GM20431 (cell line): ENCODE measurements around the gene MIEF1.

Experiments
- in situ Hi-C: fragments of 300-500 bp; cut with MseI, MboI; formaldehyde crosslinking; loops from one replicate; pipeline ENCODE4 v1.15.0; 2020; ENCODE audit warnings: low sequenced_read_pairs; ENCODE audit not compliant: unreplicated experiment

Gene MIEF1

GRCh38 chr22:39524753-39525657, 22.9 kb downstream of the MIEF1 start:
- in situ Hi-C loops: loop anchor here (25.0 kb wide), 3 partner anchors 188 to 837 kb away; partner anchors contain the start of genes CBX7, SGSM3 and SYNGR1

DNA sequence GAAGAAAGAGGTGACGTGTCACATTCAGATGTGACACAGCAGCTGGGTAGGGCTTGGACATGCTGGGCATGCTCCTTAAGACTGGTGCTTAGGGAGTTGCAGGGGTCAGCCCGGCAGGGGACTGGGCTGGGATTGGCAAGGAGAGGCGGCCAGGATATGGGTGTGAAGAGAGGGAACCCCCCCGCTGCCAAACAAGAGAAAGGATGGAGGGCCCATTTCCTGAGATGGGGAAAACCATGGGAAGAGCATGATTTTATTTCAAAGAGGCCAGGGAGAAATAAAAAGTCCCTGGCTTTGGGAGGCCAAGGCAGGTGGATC, 23.5 kb downstream of the MIEF1 start:
- in situ Hi-C loops: loop anchor here (25.0 kb wide), 1 partner anchor 837 kb away; the partner anchor contains the start of gene SGSM3

DNA sequence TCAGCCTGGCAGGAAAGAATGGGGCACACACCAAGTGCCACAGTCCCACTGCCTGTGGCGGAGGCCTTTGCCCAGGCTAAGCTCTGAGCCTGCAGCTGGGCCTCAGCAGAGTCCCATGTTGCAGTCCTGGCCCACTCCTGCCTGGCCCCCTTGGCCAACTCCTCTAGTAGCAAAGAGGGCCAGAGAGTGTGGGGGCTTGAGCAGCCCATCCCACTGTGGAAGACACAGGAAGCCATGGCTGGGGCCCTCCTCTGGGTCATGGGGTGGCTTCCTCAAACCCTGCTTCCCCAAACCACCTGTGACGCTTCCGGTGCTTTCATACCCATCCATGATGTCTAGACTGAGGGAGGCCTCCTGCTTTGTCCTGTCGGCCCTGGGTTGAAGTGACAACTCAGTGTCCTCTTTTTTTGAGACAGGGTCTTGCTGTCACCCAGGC, 24.7 kb downstream of the MIEF1 start:
- in situ Hi-C loops: loop anchor here (25.0 kb wide), 1 partner anchor 836 kb away; the partner anchor contains the start of gene SGSM3

- in situ Hi-C loops: loop anchor here (25.0 kb wide), 1 partner anchor 835 kb away; the partner anchor contains the start of gene SGSM3
These were observed 25.4 kb downstream of the MIEF1 start for GRCh38 chr22:39527481-39527961.

DNA sequence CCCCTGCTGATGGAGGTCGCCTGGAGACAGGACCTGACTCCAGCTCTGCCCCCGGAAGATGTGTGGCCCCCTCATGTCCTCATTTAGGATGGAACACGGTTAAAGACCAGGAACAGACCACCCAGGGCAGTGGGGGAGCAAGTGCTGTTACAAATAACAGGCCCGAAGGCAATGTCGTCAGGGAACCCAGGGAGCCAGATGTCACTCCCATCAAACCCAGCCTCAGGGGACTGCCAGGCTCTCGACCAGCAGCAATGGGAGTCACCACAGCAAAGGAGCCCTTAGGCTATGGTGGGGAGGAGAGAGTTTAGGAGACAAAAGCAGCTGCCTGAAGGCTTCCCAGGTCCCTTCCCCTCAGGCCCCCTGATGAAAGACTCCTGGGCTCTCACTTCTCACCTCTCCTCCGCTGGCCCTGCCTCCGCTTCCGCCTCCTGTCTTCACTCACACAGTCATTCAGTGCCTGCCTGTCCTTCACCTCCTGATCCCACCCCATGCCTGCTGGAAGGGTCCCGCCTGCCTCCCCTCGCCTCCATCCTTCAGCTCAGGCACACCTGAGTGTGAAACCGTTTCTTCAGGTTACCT, 26.1 kb downstream of the MIEF1 start:
- in situ Hi-C loops: loop anchor here (25.0 kb wide), 1 partner anchor 834 kb away; the partner anchor contains the start of gene SGSM3

DNA sequence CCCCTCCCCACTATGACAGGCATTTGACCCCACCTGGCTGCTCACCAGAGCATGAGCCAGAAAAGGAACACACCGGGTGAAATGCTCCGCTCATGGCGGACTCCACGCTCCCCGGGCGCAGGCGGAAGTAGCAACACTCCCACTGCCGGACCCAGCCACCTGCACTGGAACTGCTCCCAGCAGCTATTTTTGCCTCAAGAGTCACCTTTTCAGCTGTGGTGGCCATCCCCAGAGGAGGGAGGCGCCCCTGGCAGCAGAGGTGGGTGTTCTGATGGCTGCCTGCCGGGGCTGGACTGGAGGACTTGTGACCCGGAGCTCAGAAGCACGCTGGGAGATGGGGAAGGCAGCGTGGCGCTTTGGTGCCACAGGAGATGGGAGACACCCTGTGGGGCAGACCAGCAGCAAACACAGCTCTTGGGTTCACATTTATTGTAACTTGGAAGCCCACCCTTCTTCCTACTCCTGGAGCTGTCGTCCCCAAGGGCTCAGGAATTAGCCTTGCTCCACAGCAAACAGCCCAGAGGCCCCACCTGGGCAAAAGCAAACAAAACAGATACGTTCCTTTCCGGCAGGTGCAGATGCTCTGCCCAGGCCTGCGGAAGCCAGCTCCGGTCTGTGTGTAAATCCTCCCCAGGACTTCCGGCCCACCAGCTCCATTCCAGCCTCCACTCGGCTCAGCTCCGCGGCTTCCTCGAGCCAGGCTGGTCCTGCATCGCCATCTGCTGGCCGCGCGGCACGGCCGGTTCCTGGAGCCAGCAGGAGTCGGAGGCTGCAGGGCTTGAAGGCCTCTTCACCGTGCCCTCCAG, 26.8 kb downstream of the MIEF1 start:
- in situ Hi-C loops: loop anchor here (25.0 kb wide), 1 partner anchor 833 kb away; the partner anchor contains the start of gene SGSM3

DNA sequence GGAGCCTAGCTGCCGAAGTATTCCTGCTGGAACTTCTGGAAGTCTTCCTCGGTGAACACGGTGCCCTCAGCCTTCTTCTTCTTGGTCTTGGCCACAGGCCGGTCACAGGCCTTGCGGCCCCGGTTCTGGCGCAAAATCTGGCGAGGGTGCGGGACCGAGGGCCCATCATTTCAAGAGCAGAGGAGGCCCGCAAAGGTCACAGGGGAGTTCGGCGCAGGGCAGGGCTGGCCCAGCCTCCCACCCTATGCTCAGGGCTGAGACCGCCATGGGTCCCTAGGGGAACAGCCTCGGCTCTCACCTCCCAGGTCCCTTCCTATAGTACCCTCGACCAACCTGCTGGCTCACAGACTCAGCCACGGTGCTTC, 27.4 kb downstream of the MIEF1 start:
- in situ Hi-C loops: loop anchor here (25.0 kb wide), 1 partner anchor 833 kb away; the partner anchor contains the start of gene SGSM3

- in situ Hi-C loops: loop anchor here (25.0 kb wide), 1 partner anchor 832 kb away; the partner anchor contains the start of gene SGSM3
These were observed 28.0 kb downstream of the MIEF1 start for GRCh38 chr22:39530116-39530515.

GRCh38 chr22:39530692-39531331, 28.7 kb downstream of the MIEF1 start:
- in situ Hi-C loops: loop anchor here (25.0 kb wide), 1 partner anchor 831 kb away; the partner anchor contains the start of gene SGSM3

DNA sequence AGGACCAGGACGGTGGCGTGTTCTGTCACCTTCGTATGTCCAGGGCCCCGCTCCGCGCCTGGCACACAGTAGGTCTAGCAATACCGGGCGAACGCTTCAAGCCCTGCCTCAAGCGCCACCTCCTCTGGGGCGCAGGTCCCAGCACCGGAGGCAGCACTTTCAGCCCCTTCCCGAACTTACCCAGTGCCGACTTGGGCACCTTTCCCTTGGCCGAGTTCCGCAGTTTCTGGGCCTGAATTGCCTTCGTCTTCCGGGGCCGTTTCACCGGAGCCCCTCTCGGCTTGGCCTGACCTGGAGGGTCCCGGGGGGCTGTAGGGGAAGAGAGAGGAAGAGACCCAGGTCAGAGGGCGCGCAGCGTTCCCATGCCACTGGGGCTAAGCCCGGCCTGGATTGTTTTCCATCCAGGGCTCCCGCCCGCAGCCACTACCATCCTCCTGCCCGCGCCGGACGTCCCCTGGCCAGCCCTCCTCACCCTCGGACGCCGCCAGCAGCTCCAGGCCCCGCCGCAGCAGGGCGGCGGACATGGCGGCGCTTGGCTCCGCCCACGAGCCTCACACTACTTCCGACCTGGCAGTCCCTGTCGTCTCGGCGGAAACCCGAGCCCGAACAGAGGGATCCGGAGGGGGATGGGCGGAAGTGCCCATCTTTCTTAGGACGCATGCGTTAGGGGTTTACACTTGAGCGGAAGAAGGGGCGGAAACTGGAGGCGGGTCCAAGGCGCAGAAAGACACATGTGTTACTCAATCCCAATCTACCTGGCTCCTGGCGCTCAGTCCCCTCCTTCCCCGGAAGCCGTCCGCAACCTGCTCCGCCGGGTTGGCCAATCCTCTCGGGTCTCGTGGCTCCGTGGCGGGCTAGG, 30.4 kb downstream of the MIEF1 start, which contains the start of gene RPS19BP1:
Gene RPS19BP1 (minus strand): TSS at position 534 of the 859 bp plus-strand sequence. CDS start 10 bp downstream, at position 524.
- in situ Hi-C loops: loop anchor here (25.0 kb wide), 1 partner anchor 830 kb away; the partner anchor contains the start of gene SGSM3

DNA sequence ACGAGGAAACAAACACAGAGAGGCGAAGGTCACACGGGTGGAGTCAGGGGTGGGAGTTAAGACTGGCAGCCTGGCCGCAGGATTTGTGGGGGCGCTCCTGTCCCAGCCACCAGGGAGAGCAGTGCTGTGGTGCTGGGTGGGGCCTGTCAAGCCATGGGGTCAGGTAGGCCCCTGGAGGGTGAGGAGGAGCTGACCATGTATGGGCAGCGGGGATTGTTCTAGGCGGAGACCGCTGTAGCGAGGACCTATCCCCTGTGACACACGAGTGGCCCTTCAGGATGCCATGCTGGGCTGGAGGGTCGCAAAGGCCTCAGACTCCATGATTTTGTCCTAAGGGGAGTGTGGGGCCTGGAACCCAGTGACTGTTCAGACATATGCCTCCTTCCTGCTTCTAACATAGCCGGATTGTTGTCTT, 32.0 kb downstream of the MIEF1 start:
- in situ Hi-C loops: loop anchor here (25.0 kb wide), 1 partner anchor 828 kb away; the partner anchor contains the start of gene SGSM3

GRCh38 chr22:39534591-39535356, 32.7 kb downstream of the MIEF1 start:
- in situ Hi-C loops: loop anchor here (25.0 kb wide), 1 partner anchor 828 kb away; the partner anchor contains the start of gene SGSM3

DNA sequence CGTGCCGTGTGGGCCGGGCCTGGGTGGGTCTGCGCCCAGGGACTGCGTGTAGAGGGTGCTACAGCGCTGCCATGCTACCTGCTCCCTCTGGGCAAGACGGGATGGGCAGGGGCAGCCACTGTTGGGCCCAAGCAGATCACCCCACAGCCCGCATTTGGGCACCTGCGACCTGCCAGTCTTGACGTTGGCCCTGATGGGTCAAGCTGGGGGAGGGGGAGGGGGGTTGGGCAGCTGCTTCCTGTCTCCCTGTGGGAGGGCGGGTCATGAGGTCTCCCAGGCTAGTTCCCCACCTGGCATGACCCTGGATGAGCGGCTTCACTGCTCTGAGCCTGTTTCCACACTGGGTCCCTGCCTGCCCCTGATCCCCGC, 33.3 kb downstream of the MIEF1 start:
- in situ Hi-C loops: loop anchor here (25.0 kb wide), 1 partner anchor 827 kb away; the partner anchor contains the start of gene SGSM3

GRCh38 chr22:39535831-39536449, 33.9 kb downstream of the MIEF1 start:
- in situ Hi-C loops: loop anchor here (25.0 kb wide), 1 partner anchor 826 kb away; the partner anchor contains the start of gene SGSM3

GRCh38 chr22:39536711-39537110, 34.6 kb downstream of the MIEF1 start:
- in situ Hi-C loops: loop anchor here (25.0 kb wide), 1 partner anchor 826 kb away; the partner anchor contains the start of gene SGSM3

DNA sequence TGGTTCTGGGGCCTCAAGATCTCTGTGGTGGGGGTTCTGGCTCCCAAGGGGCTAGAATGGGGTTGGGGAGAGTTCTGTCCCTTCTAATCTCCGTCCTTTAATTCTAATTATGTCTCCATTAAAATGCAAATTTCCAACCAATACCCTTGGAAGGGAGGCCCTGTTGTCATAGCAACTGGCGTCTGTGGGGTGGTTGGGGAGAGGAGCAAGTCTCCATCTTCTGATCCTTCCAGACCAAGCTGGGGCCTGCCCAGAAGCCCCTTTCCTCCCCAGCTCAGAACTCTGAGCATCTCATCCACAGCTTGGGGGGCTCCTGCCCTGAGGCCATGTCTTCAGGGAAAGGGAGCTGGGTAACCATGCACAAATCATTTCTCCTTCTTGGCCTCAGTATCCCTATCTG, 35.9 kb downstream of the MIEF1 start:
- in situ Hi-C loops: loop anchor here (25.0 kb wide), 1 partner anchor 824 kb away; the partner anchor contains the start of gene SGSM3

DNA sequence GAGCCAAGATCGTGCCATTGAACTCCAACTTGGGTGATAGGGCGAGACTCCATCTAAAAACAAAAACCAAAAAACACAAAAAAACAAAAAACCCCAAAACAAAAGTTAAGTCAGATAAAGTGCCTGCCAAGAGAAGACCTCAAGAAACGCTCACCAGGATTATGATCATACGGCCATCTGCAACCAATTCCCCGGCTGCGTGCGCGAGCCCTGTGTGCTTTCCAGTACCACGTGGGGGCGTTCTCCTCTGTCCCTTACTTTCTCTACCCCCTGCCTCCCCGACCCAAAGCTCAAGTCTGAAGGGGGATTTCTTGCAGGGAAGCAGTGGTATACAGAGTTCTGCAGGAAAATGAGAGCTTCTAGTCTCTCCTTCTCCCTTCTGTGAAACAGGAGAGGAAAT, 41.0 kb downstream of the MIEF1 start:
- in situ Hi-C loops: loop anchor here (10.0 to 25.0 kb wide), 2 partner anchors 492 to 819 kb away; partner anchors contain the start of gene SGSM3
